SW480 (cell line): ENCODE results near the gene MLLT6.

Experiments used
- DNase-seq: peaks from one replicate; pipeline ENCODE4 v3.0.0-alpha.2; 2016; ENCODE audit warnings: low spot score

Gene MLLT6

GRCh38 chr17:38768417-38768816, 63.3 kb downstream of the MLLT6 start:
- DNase-seq, result no peak

- DNase-seq, result no peak
Measured at GRCh38 chr17:38773258-38773657, 68.2 kb downstream of the MLLT6 start.

- DNase-seq, result no peak
Measured at GRCh38 chr17:38777641-38778250, 72.7 kb downstream of the MLLT6 start.
